HT1080 (cell line): ENCODE measurements around the gene CARS2. TPM values are rescaled to one million over a fixed set of nuclear protein-coding genes. Genes with fewer than 3 reads are reported as not detected.
"Not testable (repeated sequence)": the region's sequence is repeated elsewhere in the genome, so short reads cannot be mapped to it uniquely, and the experiment has no call there.

Source experiments
- DNase-seq: peaks from one replicate; pipeline ENCODE4 v3.0.0-alpha.2; 2015; ENCODE audit warnings: low read depth
- total RNA-seq: library from RNA; depleted of rRNA; stranded (reverse); fragments of >200 nt; shearing (Covaris generic); gene quantifications from 2 replicates; pipeline ENCODE4 v1.2.3, GENCODE V29; 2014

The CARS2 gene
- total RNA-seq, 1 experiment from 2014 or later = 88.4 TPM

DNA sequence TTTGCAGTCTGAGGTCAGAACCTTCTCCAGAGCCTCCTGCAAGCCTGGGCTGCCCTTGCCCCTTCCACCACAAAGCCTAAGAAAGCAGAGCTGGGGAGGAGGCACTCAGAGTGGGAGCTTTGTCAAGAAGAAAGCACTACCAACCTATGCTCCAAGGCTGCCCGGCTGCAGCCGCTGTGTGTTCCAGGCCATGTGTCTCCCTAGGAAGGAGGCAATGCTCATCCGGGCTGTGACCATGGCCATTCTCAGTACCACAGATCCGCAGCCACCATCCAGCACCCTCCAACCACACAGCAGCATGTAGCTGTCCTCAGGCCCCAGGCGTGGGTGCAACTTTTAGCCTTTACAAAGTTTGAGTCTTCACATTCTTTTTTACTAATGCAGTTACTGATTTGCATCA is 22.0 kb downstream of the CARS2 start:
- DNase-seq = no peak

DNA sequence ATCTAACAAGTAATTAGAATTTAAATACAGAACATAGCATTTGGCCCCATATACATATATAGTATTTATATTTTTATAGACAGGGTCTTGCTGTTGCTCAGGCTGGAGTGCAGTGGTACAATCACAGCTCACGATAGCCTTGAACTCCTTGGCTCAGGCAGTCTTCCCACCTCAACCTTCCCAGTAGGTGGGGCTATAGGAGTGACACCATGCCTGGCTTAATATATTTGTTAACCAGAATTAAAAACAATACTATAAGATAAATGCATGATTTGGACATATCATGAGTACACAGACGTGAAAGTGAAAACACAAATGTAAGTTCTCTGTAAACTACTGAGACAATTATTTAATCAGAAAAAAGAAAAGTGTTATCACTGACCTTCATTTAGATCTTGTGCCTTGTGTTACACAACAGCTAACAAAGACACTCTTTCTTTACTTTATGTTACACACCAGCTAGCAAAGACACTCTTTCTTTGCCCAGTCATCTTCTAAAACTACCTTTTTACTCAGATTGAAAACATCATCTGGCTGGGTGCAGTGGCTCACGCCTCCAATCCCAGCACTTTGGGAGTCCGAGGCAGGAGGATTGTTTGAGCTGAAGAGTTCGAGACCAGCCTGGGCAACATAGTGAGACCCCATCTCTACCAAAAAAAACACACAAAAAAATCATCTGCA is 22.6 kb downstream of the CARS2 start:
- no peak for DNase-seq

DNA sequence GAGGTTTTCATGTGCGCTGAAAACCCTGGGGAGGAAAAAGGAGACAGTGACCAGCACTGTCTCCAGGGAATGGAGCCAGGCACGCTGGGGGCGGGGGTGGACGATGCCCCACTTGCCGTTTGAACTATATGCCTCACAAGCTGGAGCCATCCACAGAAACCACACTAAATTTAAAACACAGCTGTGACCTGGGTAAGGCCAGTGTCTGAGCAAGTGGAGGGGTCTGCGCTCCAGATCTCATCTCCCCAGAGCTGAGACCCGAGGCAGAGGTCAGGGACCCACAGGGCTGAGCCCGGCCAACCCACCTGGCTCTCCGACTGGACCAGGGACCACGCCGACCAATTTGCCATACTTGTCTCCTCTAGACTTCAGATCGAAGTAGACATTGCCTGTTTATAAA is 23.2 kb downstream of the CARS2 start:
- no peak for DNase-seq

DNA sequence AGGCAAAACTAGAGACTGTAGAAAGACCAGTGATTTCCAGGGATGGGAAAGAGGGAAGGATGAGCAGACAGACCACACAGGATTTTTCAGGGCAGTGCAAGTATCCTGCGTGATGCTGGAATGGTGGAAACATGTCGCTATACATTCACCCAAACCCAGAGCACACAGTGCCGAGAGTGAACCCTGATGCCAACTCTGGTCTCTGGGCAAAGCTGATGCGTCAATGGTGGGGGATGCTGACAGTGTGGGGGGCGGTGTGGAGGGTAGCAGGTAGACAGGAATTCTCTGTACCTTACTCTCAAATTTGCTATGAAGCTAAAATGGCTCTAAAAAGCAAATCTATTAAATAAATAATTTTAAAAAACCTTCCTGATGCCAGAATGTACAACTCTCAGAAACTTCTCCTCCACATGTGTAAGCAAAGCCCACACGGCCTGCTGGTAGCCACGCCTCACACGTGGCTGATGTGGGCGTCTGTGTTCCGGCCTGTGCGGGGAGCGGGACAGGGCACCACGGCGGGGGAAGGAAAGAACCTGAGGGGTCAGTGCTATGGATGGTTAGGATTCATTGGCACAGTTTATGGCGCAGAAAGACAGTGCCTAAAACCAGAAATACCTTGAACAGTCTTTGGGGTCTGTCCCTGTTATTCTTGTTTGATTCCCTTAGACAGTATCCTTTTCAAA is 23.9 kb downstream of the CARS2 start:
- DNase-seq = no peak

DNA sequence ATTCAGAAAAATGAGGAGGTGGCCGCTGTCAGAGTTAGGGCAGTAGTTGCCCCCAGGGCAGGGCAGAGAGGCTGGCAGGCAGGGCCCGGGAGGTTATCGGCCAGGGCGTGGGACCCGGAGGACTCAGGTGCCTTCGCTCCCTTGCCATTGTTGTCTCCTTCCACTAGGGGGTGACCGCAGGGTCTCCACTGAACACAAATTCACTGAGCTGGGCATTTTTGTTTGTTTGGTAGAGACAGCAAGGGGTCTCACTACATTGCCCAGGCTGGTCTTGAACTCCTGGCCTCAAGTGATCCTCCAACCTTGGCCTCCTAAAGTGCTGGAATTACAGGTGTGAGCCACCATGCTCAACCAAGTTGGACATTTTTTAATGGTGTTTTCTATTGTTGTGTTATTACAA is 25.1 kb downstream of the CARS2 start:
- peak; percentile 13 for DNase-seq

DNA sequence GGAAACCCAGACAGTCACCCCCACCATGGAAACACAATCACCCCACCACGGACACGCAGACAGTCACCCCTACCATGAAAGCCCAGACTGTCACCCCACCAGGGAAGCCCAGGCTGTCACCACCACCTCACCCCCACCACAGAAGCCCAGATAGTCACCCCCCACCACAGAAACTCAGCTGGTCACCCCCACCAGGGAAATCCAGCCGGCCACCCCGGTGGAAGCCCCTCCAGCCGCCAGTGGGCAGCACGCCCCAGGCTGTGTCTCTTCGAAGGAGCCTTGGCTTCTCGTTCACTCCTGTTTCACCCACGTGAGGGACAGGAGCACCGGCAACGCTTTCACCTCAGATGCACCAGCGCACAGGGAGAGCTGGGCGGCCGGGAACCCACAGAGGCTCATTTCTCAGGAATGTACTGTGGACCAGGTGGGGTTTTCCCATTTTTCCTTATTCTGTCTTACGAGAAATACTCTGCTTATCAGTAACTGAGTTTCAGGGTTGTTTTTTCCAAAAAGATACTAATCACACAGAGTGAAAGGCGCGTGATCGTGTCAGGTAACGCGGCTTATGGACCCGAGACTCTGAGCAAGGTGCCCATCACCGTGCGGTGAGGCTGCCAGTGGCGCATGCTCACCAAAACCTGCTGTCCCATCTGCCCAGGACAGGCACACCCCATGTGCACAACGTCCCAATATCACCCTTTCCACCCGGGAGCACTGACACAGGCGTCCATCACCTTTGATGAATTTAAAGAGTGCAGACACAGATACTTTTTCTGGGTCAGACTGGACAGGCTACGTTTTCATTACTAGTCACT is 28.0 kb downstream of the CARS2 start:
- DNase-seq = no peak

DNA sequence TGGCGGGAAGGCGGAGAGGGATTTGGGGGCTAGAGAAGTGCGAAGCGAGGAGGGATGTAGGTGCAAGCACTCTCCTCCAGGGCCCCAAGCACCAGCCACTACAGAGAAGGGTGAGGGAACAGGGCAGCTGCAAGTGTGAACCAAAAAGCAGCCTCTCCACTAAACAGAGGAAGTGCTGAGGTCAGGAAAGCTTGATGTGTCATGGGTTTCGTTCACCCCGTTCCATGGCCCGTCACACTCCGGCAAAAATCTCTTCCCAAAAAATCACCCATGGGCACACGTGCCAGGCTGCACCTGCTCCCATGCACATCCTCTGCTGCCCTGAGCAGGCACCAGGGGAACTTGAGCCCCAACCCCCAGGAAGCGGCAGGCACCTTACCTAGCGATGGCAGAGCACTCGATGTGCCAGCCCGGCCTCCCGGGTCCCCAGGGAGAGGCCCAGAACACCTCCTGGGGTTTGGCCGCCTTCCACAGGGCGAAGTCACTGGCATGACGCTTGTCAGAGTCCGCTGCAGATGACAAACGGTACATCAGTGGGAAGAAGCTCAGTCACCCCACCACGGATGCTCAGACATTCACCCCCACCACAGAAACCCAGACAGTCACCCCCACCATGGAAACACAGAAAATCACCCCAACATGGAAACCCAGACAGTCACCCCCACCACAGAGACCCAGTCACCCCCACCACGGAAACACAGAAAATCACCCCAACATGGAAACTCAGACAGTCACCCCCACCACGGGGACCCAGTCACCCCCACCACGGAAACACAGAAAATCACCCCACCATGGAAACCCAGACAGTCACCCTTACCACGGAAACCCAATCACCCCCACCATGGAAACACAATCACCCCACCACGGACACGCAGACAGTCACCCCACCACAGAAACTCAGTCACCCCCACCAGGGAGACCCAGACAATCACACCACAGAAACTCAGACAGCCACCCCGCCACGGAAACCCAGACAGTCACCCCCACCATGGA is 29.0 kb downstream of the CARS2 start:
- no peak for DNase-seq

DNA sequence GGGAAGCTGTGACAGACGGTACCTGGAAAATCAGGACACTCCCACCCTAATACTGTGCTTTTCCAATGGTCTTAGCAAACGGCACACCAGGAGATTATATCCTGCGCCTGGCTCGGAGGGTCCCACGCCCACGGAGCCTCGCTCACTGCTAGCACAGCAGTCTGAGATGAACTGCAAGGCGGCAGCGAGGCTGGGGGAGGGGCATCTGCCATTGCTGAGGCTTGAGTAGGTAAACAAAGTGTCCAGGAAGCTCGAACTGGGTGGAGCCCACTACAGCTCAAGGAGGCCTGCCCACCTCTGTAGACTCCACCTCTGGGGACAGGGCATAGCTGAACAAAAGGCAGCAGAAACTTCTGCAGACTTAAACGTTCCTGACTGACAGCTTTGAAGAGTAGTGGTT is 36.1 kb downstream of the CARS2 start:
- not testable (repeated sequence) for DNase-seq

DNA sequence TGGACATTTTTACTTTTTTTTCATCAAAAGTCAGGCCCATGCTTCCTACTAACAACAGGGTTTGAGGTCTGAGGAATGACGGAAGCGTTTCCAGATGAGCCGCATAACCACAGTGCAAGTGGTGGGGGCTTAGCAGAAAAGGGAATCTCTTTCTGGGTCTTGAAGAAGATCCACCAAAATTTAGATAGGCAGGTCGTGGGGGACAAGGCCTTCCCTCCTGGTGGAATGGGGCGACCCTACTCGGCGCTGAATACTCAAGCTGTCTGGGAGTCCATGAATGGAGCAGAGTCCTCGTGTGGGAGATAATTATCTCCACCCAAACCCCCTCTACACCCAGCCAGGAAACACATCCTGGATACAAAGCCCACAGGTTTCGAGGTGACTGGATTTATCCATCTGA is 36.9 kb downstream of the CARS2 start:
- no peak for DNase-seq

DNA sequence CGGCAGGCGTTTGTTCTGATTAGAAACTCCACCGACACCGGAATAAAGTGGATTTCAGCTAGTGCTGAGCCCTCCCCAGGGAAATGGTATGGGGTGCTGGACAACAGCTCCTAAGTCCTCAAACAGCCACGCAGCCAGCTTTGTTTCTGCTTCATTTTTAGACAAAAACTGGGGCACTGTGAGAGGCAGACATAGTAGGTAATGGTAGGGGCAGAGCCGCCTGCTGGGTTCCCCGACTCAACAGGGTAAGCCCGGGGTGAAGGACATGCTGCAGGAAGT is 39.7 kb downstream of the CARS2 start:
- DNase-seq = no peak

DNA sequence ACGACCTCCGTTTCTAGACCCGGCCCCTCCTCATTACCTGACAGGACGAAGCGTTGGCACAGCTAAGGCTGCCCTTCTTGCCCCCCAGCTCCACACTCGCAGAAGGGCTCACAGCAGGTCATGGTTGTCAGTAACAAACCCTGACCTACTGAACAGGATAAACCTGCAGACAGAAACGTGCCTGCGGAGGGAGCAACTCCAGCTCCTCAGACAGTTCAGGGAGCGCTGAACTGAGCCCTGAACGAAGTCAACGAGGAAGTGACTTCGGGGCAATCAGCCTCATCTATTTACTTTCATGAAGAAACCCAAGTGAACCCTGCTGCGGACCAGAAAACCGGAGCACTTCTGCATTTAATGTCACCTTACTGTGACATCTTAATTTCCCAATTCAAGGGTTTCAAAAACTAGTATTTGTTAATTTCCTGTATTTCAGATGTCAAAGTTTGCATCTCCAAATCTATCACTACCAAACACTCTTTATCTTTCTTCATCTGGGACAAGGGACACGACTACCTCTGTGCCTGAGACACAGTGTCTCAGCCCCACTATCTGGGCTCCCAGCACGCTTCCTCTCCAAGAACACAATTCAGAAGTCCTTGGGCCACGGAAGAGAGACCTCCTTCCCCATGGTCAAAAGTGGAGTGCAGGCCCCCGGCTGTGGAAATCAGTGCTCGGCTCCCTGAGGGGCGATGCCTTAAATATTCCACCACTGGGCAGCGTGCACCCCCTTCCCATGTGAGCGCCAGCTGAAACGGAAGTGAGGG is 40.2 kb downstream of the CARS2 start:
- DNase-seq = no peak

DNA sequence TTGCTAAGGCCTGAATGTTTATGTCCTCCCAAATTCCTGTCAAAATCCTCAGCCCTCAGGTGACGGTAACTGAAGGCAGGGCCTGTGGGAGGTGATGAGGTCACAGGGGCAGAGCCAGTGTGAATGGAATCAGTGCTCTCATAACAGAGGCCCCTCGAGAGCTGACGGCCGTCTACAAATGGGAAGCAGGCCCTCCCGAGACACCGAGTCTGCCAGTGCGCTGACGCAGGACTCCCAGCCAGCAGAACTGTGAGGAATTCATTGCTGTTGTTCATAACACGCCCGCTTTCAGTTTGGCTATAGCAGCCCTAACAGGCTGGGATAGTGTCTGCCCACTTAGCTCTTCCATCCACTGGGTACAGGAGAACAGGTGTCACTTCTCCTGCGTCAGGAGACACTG is 41.2 kb downstream of the CARS2 start:
- no peak for DNase-seq

DNA sequence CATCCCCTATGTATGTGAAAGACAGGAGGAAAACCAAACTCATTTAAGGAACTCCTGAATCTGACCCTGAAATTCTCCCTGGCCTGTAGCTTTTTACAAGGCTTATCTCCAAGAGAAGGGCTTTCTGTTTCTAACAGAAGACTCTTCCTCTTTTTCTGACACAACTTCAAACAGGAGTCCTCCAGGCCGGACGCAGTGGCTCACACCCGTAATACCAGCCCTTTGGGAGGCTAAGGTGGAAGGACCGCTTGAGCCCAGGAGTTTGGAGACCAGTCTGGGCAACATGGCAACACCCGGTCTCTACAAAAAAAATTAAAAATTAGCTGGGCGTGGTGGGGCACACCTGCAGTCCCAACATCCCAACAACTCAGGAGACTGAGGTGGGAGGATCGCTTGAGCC is 41.9 kb downstream of the CARS2 start:
- no peak for DNase-seq

DNA sequence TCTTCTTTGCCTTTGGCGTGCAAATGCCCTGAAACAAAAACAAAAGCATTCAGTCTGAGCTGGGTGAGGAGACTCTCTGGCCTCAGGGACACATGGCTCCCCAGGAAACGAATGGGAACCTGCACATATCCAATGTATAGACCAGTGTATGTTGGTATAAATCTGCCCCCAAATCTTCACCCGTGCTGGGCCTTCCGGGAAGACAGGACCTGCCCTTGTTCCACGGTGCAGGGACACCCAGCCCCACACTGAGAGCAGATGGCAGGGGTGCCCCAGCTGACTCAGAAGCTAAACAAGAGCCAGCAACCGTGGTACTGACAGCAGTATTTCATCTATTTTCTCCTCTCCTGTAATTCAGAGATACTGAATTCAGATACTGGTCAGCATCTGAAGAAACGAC is 42.4 kb downstream of the CARS2 start:
- no peak for DNase-seq

DNA sequence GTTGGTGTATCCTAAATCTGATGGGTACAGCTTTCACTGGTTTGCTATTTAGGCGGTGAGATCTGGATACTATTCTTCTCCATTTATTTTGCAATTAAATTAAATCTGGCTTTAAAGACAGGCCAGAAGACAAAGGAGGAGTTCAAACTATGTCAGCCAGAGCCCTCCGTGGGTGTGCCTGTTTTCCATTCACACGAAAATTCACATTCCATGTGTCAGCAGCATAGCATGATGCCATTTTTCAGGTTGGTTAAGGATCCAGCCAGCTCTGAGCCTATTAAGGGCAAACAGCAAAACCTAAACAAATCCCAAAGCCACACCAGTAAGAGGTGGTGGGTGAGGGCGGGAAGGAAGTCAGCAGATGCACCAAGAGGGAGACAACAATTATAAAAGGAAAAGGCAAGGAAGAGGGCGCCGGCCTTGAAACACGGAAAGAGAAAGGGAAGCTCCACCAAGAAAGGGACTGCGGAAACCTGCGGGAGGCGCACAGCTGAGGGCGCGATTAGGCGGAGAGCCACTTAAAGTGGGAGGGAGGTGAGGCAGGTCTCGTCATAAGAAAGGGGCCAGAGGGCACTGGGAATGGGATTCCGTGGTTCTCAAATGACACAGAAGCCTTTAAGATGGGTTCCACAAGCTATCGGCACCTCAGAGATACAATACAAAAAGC is 43.0 kb downstream of the CARS2 start:
- no peak for DNase-seq

DNA sequence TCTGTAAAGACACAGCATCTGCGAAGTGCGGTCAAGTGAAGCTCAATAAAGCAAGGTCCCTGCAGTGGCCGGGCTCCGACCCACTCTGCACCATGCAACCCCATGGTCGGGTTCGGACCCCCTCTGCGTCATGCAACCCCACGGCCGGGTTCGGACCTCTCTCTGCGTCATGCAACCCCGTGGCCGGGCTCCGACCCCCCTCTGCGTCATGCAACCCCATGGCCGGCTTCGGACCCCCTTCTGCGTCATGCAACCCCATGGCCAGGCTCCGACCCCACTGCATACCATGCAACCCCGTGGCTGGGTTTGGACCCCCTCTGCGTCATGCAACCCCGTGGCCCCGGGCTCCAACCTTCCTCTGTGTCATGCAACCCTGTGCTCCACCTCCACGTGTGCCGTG is 43.8 kb downstream of the CARS2 start:
- no peak for DNase-seq

DNA sequence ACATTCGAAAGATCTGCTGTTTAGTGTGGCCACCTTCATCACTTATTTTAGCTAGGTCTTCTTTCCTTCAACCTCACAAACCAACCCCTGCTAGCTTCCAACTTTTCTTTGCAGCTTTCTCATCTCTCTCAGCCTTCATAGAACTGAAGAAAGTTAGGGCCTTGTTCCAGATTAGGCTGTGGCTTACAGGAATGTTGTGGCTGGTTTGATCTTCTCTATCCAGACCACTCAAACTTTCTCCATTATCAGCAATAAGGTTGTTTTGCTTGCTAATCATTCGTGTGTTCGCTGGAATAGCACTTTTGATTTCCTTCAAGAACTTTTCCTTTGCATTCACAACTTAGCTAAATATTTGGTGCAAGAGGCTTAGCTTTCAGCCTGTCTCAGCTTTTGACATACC is 44.7 kb downstream of the CARS2 start:
- no peak for DNase-seq

DNA sequence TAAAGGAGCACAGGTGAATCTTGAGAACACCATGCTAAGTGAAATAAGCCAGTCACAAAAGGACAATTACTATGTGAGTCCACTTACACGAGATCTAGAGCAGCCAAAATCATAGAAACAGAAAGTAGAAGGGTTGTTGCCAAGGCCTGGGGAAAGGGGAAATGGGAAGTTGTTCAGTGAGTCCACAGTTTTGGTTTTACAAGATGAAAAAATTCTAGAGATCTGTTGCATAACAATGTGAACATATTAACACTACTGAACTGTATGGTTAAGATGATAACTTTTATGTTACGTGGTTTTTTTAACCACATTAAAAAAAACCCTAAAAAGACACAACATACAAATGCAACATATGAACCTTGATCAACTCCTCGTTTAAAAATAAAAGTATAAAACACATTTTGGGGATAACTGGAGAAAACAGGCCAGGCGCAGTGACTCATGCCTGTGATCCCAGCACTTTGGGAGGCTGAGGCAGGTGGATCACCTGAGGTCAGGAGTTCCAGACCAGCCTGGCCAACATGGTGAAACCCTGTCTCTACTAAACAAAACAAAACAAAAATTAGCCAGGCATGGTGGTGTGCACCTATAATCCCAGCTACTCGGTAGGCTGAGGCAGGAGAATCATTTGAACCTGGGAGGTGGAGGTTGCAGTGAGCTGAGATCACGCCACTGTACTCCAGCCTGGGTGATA is 47.6 kb downstream of the CARS2 start:
- DNase-seq = not testable (repeated sequence)

DNA sequence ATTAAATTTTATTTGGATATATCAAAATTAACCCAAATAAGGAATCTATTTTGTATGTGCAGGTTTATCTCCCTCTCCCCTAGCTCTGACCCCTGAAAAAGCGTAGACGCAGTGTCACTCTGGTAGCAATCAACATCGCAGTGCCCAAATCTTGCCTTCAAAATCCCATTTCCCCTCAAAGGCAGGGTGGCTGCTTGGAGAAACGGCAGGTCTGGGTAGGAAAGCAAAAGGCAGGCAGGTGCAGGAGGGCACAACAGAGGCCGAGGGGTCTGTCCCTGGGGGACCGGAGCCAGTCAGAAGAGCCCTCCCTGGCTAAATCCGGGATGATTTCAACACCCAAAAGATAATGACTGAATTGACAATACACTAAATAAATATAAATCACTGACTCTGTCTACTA is 48.7 kb downstream of the CARS2 start:
- no peak for DNase-seq

DNA sequence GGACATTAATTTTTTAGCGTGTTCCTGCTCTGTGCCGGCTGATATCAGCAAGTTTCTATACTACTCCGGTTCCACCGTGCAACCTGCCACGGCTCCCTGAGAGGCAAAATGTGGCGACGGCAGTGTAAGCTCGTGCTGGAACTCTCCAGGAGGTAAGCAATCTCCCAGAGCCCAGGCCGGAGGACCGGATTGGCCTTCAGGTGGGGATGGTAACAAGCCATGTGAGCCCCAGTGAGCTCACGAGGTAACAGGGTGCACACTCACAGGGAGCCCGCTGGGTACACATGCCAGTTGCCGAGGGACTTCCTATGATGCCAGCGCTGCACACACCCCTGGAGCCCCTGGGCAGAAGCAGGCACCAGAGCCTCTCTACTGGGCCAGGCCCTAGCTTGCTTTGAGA is 52.1 kb downstream of the CARS2 start:
- no peak for DNase-seq
